HepG2 (cell line): Measurements from ENCODE around the gene TBKBP1. TPM values are rescaled to one million over a fixed set of nuclear protein-coding genes. Genes with fewer than 3 reads are reported as not detected.

ENCODE experiments used
- AKAP8 ChIP-seq: sonication (generic); formaldehyde crosslinking; IDR thresholded peaks from 2 replicates; pipeline ENCODE4 v1.5.1; 2020; ENCODE audit warnings: mild to moderate bottlenecking, missing genetic modification reagents
- ATAD3A ChIP-seq: sonication (generic); formaldehyde crosslinking; IDR thresholded peaks from 2 replicates; pipeline ENCODE4 v1.4.0; 2020; ENCODE audit warnings: missing genetic modification reagents
- ATF1 ChIP-seq: IDR thresholded peaks from 2 replicates; pipeline ENCODE4 v1.6.1; 2016; ENCODE audit warnings: mild to moderate bottlenecking, control low read depth
- CHD2 ChIP-seq: IDR thresholded peaks from 2 replicates; pipeline ENCODE4 v1.6.1; 2011; ENCODE audit warnings: low read depth, low read length, improper control_type of control experiment
- ELF3 ChIP-seq: IDR thresholded peaks from 2 replicates; pipeline ENCODE4 v1.6.1; 2016; ENCODE audit warnings: missing genetic modification reagents, missing compliant biosample characterization
- HNF4G ChIP-seq, 2 experiments: sonication (generic) in 1 of 2; formaldehyde crosslinking in 1 of 2; IDR thresholded peaks; 2 replicates each; pipeline versions ENCODE4 v1.4.0 to v1.6.1; 2011 to 2020; ENCODE audit warnings: borderline replicate concordance in 2 of 2, low read depth in 2 of 2, mild to moderate bottlenecking in 2 of 2, low read length in 1 of 2, missing genetic modification reagents in 1 of 2, moderate library complexity in 1 of 2
- KAT7 ChIP-seq: IDR thresholded peaks from 2 replicates; pipeline ENCODE4 v1.6.1; 2018; ENCODE audit warnings: borderline replicate concordance, missing compliant biosample characterization
- KLF11 ChIP-seq: IDR thresholded peaks from 2 replicates; pipeline ENCODE4 v1.6.1; 2016; ENCODE audit warnings: missing compliant biosample characterization
- KLF13 ChIP-seq: sonication (generic); formaldehyde crosslinking; IDR thresholded peaks from 2 replicates; pipeline ENCODE4 v1.4.0; 2020; ENCODE audit warnings: mild to moderate bottlenecking, missing genetic modification reagents
- PHF20 ChIP-seq: sonication (generic); formaldehyde crosslinking; IDR thresholded peaks from 2 replicates; pipeline ENCODE4 v1.5.0; 2020; ENCODE audit warnings: mild to moderate bottlenecking, missing genetic modification reagents
- POLR2G ChIP-seq: fragments of 200-400 bp; formaldehyde crosslinking; IDR thresholded peaks from 2 replicates; pipeline ENCODE4 v1.6.1; 2018; ENCODE audit warnings: mild to moderate bottlenecking, low read depth, low read length, moderate library complexity
- REST ChIP-seq, 2 experiments: IDR thresholded peaks; 2 replicates each; pipeline ENCODE4 v1.6.1; 2011 to 2012; ENCODE audit warnings: low read length in 2 of 2, borderline replicate concordance in 1 of 2, low read depth in 1 of 2, mild to moderate bottlenecking in 1 of 2, moderate library complexity in 1 of 2
- SAP130 ChIP-seq: IDR thresholded peaks from 2 replicates; pipeline ENCODE4 v1.6.1; 2016; ENCODE audit warnings: low read depth
- TBX2 ChIP-seq: sonication (generic); formaldehyde crosslinking; IDR thresholded peaks from 2 replicates; pipeline ENCODE4 v1.5.0; 2020; ENCODE audit warnings: missing genetic modification reagents, mild to moderate bottlenecking, borderline replicate concordance
- TEAD3 ChIP-seq: optimal IDR thresholded peaks from 2 replicates; pipeline ENCODE3; 2016; ENCODE audit warnings: borderline replicate concordance
- ZNF362 ChIP-seq: sonication (generic); formaldehyde crosslinking; IDR thresholded peaks from 2 replicates; pipeline ENCODE4 v1.4.0; 2020; ENCODE audit warnings: missing genetic modification reagents, mild to moderate bottlenecking, borderline replicate concordance
- ZNF543 ChIP-seq: sonication (generic); formaldehyde crosslinking; IDR thresholded peaks from 2 replicates; pipeline ENCODE4 v1.4.0; 2020; ENCODE audit warnings: mild to moderate bottlenecking, missing genetic modification reagents
- ZNF614 ChIP-seq: IDR thresholded peaks from 2 replicates; pipeline ENCODE4 v1.6.1; 2018; ENCODE audit warnings: missing biosample characterization, missing genetic modification reagents, inconsistent platforms, borderline replicate concordance
- polyA plus RNA-seq, 8 experiments: library from polyadenylated mRNA; depleted of rRNA in 3 of 8; stranded (reverse) in 7 of 8; unstranded in 1 of 8; fragments of >200 nt; fragmentation: Illumina TruSeq in 4 of 8; extraction: Trizol in 4 of 8; gene quantifications; 2 replicates each; pipeline versions ENCODE4 v1.2.1 to v1.2.3, GENCODE V29; 2011 to 2016; ENCODE audit warnings: low read depth in 4 of 8, missing spikeins in 1 of 8, mixed read lengths in 1 of 8; ENCODE audit not compliant: insufficient read depth in 1 of 8
- total RNA-seq, 5 experiments: library from RNA; depleted of rRNA; stranded (reverse); fragments of >200 nt; fragmentation: Illumina TruSeq; extraction: Trizol; gene quantifications; 2 replicates each; pipeline ENCODE4 v1.2.3, GENCODE V29; 2016; ENCODE audit warnings: low read depth in 1 of 5
- TF ChIP-seq, protein P1 (sequence below): sonication (generic); formaldehyde crosslinking; IDR thresholded peaks from 2 replicates; pipeline ENCODE4 v1.4.0; 2020; ENCODE audit warnings: missing genetic modification reagents
- TF ChIP-seq, protein P2 (sequence below): fragments of 450-650 bp; IDR thresholded peaks from 2 replicates; pipeline ENCODE4 v1.6.1; 2016

Gene TBKBP1
- total and polyA plus RNA-seq, 2 of the 13 experiments (the other 11 are each of a cell fraction or from before 2014, with no cell fraction given): 2.6 to 7.0 TPM

DNA sequence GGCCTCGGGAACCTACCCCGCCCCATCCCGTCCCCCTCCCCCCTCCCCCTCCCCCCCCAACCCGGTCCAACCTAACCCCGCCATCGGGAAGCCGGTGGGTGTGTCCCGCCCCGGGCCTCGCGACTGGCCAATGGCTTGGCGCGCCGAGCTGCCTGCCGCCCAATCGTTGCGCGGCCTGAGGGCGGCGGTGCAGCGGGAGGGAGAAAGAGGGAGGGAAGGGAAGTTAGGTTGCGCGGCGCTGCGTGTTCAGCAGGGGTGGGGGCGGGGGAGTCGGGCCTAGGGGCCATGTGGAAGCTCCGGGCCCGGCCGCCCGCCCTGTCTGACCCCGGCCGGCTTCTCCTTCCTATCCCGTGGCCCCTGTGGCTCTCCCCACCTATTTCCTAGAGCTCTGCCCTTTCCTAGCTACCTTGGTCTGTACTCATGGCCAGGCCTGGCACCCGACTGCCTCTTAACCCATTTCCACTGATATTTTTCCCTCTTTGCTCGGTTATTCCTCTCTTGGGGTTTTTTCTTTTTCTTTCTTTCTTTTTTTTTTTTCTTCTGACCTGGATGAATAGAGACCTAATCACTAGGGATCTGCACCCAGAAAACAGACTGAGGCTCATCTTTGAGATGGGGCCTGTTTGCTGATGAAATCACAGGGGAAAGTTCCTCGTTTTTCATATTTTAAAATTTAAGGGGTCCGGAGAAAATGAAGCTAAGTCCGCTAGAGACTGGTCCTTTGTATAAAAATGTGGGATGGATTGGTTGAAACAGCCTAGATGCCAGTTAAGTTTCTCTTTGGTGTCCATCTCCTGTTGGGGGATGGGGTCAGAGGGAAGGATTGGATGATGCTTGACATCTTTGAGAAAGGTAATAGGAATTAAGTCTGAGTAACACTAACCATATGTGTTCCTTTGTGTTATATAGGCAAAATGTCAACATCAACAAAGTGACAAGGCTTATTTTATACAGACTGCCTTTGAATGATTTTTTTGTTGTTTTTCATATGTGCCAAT, 43.1 kb upstream of the TBKBP1 start (continued):
- TF ChIP-seq ZNF543 (CRISPR knock-in tag) (peak; percentile 62; the same call in 1 of the 2 replicates), HNF4G (IDR thresholded peaks at IDR 0.05; ENCODE audit: borderline replicate concordance, low read depth, low read length) (peak; percentile 23; the same call in 1 of the 2 replicates), HNF4G (CRISPR knock-in tag; IDR thresholded peaks at IDR 0.05; ENCODE audit: borderline replicate concordance, low read depth) (no peak), AKAP8 (CRISPR knock-in tag) (no peak), REST (IDR thresholded peaks at IDR 0.05; ENCODE audit: borderline replicate concordance in 1 of 2, low read depth in 1 of 2, low read length in 2 of 2) (peak in 1 of 2 experiments; percentile 20; a peak in 1 of 4 replicates), TEAD3 (CRISPR knock-in tag) (peak; percentile 68), PHF20 (CRISPR knock-in tag) (no peak; the same call in 1 of the 2 replicates), TBX2 (CRISPR knock-in tag) (peak; percentile 58; the same call in 1 of the 2 replicates), KLF13 (CRISPR knock-in tag) (no peak), KLF11 (CRISPR knock-in tag) (peak; percentile 30; the same call in 1 of the 2 replicates), POLR2G (peak; percentile 70), ZNF614 (peak; percentile 52; the same call in 1 of the 2 replicates), ATF1 (CRISPR knock-in tag) (no peak), KAT7 (CRISPR knock-in tag) (no peak), SAP130 (CRISPR knock-in tag) (peak; percentile 90), ZNF362 (no peak), ATAD3A (CRISPR knock-in tag) (no peak), CHD2 (peak; percentile 73), ELF3 (no peak; the same call in 1 of the 2 replicates)
- TF ChIP-seq, protein P1, sequence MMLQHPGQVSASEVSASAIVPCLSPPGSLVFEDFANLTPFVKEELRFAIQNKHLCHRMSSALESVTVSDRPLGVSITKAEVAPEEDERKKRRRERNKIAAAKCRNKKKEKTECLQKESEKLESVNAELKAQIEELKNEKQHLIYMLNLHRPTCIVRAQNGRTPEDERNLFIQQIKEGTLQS (CRISPR knock-in tag): no peak
- TF ChIP-seq, protein P2, sequence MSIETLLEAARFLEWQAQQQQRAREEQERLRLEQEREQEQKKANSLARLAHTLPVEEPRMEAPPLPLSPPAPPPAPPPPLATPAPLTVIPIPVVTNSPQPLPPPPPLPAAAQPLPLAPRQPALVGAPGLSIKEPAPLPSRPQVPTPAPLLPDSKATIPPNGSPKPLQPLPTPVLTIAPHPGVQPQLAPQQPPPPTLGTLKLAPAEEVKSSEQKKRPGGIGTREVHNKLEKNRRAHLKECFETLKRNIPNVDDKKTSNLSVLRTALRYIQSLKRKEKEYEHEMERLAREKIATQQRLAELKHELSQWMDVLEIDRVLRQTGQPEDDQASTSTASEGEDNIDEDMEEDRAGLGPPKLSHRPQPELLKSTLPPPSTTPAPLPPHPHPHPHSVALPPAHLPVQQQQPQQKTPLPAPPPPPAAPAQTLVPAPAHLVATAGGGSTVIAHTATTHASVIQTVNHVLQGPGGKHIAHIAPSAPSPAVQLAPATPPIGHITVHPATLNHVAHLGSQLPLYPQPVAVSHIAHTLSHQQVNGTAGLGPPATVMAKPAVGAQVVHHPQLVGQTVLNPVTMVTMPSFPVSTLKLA: peak; percentile 32; the same call in 1 of the 2 replicates
